OCI-M1 (cell line): ENCODE measurements around the gene CCDC190.
"Not testable (repeated sequence)": the region's sequence is repeated elsewhere in the genome, so short reads cannot be mapped to it uniquely, and the experiment has no call there.

ENCODE experiments used
- DNase-seq: peaks from one replicate; lab custom pipeline; 2025; lab: John Stamatoyannopoulos, UW

The CCDC190 gene

GRCh38 chr1:162832470-162832869 is 28.5 kb downstream of the CCDC190 start:
- peak; percentile 13 for DNase-seq

- DNase-seq: no peak
Measured at GRCh38 chr1:162829268-162829667, 31.7 kb downstream of the CCDC190 start.

- no peak for DNase-seq
Measured at GRCh38 chr1:162823771-162824525, 37.0 kb downstream of the CCDC190 start.

- DNase-seq: no peak
Measured at GRCh38 chr1:162823231-162823630, 37.7 kb downstream of the CCDC190 start.

- no peak for DNase-seq
Measured at GRCh38 chr1:162822391-162823200, 38.4 kb downstream of the CCDC190 start.

GRCh38 chr1:162818666-162819065 is 42.3 kb downstream of the CCDC190 start:
- DNase-seq: peak; percentile 86

- not testable (repeated sequence) for DNase-seq
Measured at GRCh38 chr1:162818136-162818535, 42.8 kb downstream of the CCDC190 start.

GRCh38 chr1:162812357-162812756 is 48.6 kb downstream of the CCDC190 start:
- DNase-seq: not testable (repeated sequence)

- DNase-seq: not testable (repeated sequence)
Measured at GRCh38 chr1:162807503-162807902, 53.5 kb downstream of the CCDC190 start.
